ENCODE measurements around the gene CRKL.

The CRKL gene

DNA sequence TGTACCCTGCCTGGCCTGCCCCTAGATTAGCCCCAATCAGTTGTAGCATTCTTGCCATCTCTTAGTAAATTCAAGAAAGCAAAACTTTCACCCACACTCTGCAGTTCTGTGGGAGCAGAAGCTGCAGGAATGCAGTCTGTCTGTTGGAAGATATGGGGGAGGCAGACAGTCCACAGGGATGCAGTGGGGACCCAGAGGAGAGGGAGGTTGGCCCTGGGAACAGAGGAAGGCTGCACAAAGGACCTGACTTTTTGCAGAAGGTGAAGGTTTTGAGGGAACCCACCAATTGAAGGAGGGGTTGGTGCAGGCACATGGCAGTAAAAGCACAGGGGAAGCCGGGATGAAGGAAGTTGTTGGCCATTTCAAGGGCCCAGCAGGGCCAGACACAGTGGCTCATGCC, 41.9 kb upstream of the CRKL start:
- TF ChIP-seq TCF12 (IDR thresholded peaks at IDR 0.05; ENCODE audit: low read depth) (no peak), RAD21 (IDR thresholded peaks at IDR 0.05; ENCODE audit: low read depth) (no peak), EGR1 (IDR thresholded peaks at IDR 0.05) (no peak), NFIC (IDR thresholded peaks at IDR 0.05) (no peak), YY1 (IDR thresholded peaks at IDR 0.05; ENCODE audit: low read depth) (no peak), ZBTB7A (IDR thresholded peaks at IDR 0.05; ENCODE audit: low read depth) (no peak)

DNA sequence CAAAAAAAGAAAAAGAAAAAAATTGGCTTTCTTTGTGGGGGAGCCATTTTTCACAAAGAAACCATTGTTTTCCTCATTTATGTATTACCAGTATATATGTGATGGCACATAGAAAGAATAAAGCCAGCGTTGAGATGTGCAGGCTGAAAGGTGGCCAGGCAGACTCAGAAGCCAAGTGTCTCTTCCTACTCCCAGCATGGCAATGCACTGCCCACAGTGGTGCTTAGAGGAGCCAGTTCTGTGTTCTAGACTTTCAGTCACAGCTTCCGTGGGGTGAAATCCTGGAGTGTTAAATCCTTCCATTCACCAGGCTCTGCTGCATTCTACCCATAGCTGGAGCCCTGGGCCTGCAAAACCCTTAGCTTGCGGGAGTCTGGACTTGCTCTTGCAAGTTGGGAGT, 39.5 kb upstream of the CRKL start:
- TF ChIP-seq TCF12 (IDR thresholded peaks at IDR 0.05; ENCODE audit: low read depth) (no peak), NFIC (IDR thresholded peaks at IDR 0.05) (no peak), TEAD4 (IDR thresholded peaks at IDR 0.05) (no peak), FOXM1 (IDR thresholded peaks at IDR 0.05; ENCODE audit: borderline replicate concordance, low read depth) (no peak), CEBPB (IDR thresholded peaks at IDR 0.05) (no peak), ZBTB7A (IDR thresholded peaks at IDR 0.05; ENCODE audit: low read depth) (no peak), YY1 (IDR thresholded peaks at IDR 0.05; ENCODE audit: low read depth) (no peak), EP300 (IDR thresholded peaks at IDR 0.05; ENCODE audit: borderline replicate concordance) (no peak), RAD21 (IDR thresholded peaks at IDR 0.05; ENCODE audit: low read depth) (no peak), REST (IDR thresholded peaks at IDR 0.05; ENCODE audit: low read depth) (no peak), EGR1 (IDR thresholded peaks at IDR 0.05) (no peak), CREB1 (IDR thresholded peaks at IDR 0.05; ENCODE audit: low read depth) (no peak), MAX (IDR thresholded peaks at IDR 0.05) (no peak), TAF1 (IDR thresholded peaks at IDR 0.05; ENCODE audit: low read depth) (no peak)
- TF ChIP-seq, protein P1, sequence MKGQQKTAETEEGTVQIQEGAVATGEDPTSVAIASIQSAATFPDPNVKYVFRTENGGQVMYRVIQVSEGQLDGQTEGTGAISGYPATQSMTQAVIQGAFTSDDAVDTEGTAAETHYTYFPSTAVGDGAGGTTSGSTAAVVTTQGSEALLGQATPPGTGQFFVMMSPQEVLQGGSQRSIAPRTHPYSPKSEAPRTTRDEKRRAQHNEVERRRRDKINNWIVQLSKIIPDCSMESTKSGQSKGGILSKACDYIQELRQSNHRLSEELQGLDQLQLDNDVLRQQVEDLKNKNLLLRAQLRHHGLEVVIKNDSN (IDR thresholded peaks at IDR 0.05) = no peak

DNA sequence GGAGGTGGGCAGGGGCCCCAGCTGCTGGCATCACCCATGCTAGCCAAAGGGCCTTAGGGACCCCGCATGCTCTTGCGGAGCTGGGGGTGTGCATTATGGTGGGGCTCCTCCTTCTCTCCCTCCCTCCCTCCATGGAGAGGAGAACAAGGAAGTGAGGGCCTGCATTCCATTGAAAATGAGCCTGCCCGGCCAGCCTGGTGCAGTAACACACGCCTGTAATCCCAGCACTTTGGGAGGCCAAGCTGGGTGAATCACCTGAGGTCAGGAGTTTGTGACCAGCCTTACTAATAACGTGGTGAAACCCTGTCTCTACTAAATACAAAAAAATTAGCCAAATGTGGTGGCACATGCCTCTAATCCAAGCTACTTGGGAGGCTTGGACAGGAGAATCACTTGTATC, 36.0 kb upstream of the CRKL start:
- TF ChIP-seq EGR1 (IDR thresholded peaks at IDR 0.05) (no peak), REST (IDR thresholded peaks at IDR 0.05; ENCODE audit: low read depth) (no peak), CREB1 (IDR thresholded peaks at IDR 0.05; ENCODE audit: low read depth) (no peak), EP300 (IDR thresholded peaks at IDR 0.05; ENCODE audit: borderline replicate concordance) (no peak), YY1 (IDR thresholded peaks at IDR 0.05; ENCODE audit: low read depth) (no peak), TAF1 (IDR thresholded peaks at IDR 0.05; ENCODE audit: low read depth) (no peak), TEAD4 (IDR thresholded peaks at IDR 0.05) (no peak), NFIC (IDR thresholded peaks at IDR 0.05) (no peak), MAX (IDR thresholded peaks at IDR 0.05) (no peak), FOXM1 (IDR thresholded peaks at IDR 0.05; ENCODE audit: borderline replicate concordance, low read depth) (no peak), ZBTB7A (IDR thresholded peaks at IDR 0.05; ENCODE audit: low read depth) (no peak), TCF12 (IDR thresholded peaks at IDR 0.05; ENCODE audit: low read depth) (no peak), CEBPB (IDR thresholded peaks at IDR 0.05) (no peak), RAD21 (IDR thresholded peaks at IDR 0.05; ENCODE audit: low read depth) (no peak)
- TF ChIP-seq, protein P1 (IDR thresholded peaks at IDR 0.05) = no peak

DNA sequence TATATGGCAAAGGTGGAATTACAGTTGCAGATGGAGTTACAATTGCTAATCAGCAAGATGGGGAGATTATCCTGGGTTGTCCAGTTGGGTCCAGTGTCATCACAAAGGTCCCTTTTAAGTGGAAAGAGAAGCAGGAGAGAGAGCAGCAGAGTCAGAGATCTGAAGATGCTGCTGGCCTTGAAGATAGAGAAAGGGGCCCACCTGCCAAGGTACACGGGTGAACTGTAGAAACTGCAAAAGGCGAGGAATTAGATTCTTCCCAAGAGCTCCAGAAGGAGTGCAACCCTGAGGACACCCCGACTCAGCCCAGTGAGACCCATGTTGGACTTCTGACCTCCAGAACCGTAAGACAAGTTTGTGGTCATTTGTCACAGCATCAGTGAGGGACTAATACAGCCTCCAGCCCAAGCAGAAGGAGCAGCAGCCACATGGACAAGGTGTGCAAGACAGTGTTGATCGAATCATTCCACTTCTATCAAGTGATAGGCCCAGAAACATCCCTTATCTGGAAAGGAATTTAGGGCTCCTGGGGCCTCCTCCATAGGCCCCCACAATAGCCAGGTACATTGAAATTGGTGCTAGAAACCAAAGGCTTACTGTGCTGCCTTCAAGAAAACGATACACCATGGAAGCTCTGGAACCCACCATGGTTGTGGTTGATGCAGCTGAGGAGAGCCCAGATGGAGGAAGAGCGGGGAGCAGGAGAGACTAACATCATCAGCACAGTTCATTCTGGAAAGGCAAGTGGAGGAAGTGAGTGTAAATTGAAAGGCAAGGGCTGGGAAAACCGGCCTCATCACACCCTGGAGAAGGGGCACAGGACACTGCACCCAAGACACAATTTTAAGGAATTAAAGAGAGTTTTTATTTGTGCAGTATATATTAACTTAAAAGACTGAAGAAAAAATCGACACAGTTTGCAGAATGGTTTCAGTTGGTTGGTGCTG, 35.1 kb upstream of the CRKL start:
- TF ChIP-seq EP300 (IDR thresholded peaks at IDR 0.05; ENCODE audit: borderline replicate concordance) (no peak), MAX (IDR thresholded peaks at IDR 0.05) (no peak), TEAD4 (IDR thresholded peaks at IDR 0.05) (no peak), NFIC (IDR thresholded peaks at IDR 0.05) (no peak), EGR1 (IDR thresholded peaks at IDR 0.05) (no peak), CEBPB (IDR thresholded peaks at IDR 0.05) (no peak), TCF12 (IDR thresholded peaks at IDR 0.05; ENCODE audit: low read depth) (no peak), FOXM1 (IDR thresholded peaks at IDR 0.05; ENCODE audit: borderline replicate concordance, low read depth) (no peak), TAF1 (IDR thresholded peaks at IDR 0.05; ENCODE audit: low read depth) (no peak), CREB1 (IDR thresholded peaks at IDR 0.05; ENCODE audit: low read depth) (no peak), YY1 (IDR thresholded peaks at IDR 0.05; ENCODE audit: low read depth) (no peak)
- TF ChIP-seq, protein P1 (IDR thresholded peaks at IDR 0.05) = no peak
